Glutamatergic neuron (in vitro differentiated cells): Measurements from ENCODE around the gene EDA. TPM values are rescaled to one million over a fixed set of nuclear protein-coding genes. Genes with fewer than 3 reads are reported as not detected.

Experiments used
- DNase-seq: peaks from one replicate; pipeline ENCODE4 v3.0.0; 2022
- H3K27ac Mint-ChIP-seq: one replicate; pipeline ENCODE4 v1.8.0; 2020; ENCODE audit warnings: mild to moderate bottlenecking, mixed read lengths, inconsistent platforms; ENCODE audit not compliant: unreplicated experiment
- H3K27me3 Mint-ChIP-seq: one replicate; pipeline ENCODE4 v1.8.0; 2020; ENCODE audit warnings: mild to moderate bottlenecking, moderate library complexity, mixed read lengths, inconsistent platforms; ENCODE audit not compliant: unreplicated experiment
- H3K36me3 Mint-ChIP-seq: one replicate; pipeline ENCODE4 v1.8.0; 2020; ENCODE audit warnings: mild to moderate bottlenecking, mixed read lengths, inconsistent platforms; ENCODE audit not compliant: unreplicated experiment
- H3K4me1 Mint-ChIP-seq: one replicate; pipeline ENCODE4 v1.8.0; 2020; ENCODE audit warnings: mild to moderate bottlenecking, low read depth, mixed read lengths, inconsistent platforms; ENCODE audit not compliant: unreplicated experiment
- H3K4me3 Mint-ChIP-seq: one replicate; pipeline ENCODE4 v1.8.0; 2020; ENCODE audit warnings: mild to moderate bottlenecking, mixed read lengths, inconsistent platforms; ENCODE audit not compliant: unreplicated experiment
- H3K9me3 Mint-ChIP-seq: one replicate; pipeline ENCODE4 v1.8.0; 2020; ENCODE audit warnings: mild to moderate bottlenecking, moderate library complexity, mixed read lengths, inconsistent platforms; ENCODE audit not compliant: unreplicated experiment
- total RNA-seq: library from RNA; stranded (reverse); fragmentation: NEBNext Ultra II Directional; extraction: Animal tissue kit (Norgen Biotek cat#: 25700); gene quantifications from one replicate; pipeline ENCODE4 v1.2.1, GENCODE V29; 2021; ENCODE audit not compliant: unreplicated experiment
- TF ChIP-seq, protein P1 (sequence below): fragments of 200-600 bp; sonication (generic); IDR thresholded peaks from one replicate; pipeline ENCODE4 v1.5.0; 2021; ENCODE audit not compliant: partially characterized antibody, unreplicated experiment

Gene EDA
- total RNA-seq, 1 donor from 2014 or later = 1.7 TPM

DNA sequence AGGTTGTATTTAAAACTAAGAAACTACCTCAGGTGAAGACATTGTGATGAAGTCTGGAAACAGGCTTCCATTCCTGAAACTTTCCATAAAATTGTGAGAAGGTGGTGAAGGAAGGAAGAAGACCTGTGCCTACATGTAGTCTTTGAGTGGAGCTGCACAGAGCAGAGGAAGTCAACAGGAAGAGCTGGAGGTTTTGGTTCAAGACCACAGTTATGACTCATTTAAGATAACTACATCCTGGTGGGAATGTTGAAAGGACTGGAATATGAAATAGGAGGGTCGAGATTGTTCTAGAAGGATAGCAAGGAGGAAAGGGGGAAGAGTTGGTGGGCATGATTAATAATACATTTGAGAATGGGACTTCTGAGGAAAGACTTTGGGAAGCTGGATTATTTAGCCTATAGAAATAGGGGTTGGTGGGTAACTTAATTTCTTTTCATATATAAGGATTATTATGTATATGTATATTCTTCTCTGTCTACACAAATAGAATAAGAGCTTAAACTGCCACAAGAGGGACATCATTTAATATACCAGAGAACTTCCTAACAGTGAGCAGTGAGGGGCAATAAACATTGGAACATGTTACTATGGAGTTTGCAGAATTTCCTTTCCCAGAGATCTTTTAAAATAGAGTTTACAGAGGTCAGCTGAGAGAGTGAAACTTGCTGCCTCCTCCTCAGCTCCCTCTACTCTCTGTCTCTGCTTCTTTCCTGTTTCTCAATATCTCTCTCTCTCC is 410.4 kb downstream of the EDA start:
- TF ChIP-seq, protein P1, sequence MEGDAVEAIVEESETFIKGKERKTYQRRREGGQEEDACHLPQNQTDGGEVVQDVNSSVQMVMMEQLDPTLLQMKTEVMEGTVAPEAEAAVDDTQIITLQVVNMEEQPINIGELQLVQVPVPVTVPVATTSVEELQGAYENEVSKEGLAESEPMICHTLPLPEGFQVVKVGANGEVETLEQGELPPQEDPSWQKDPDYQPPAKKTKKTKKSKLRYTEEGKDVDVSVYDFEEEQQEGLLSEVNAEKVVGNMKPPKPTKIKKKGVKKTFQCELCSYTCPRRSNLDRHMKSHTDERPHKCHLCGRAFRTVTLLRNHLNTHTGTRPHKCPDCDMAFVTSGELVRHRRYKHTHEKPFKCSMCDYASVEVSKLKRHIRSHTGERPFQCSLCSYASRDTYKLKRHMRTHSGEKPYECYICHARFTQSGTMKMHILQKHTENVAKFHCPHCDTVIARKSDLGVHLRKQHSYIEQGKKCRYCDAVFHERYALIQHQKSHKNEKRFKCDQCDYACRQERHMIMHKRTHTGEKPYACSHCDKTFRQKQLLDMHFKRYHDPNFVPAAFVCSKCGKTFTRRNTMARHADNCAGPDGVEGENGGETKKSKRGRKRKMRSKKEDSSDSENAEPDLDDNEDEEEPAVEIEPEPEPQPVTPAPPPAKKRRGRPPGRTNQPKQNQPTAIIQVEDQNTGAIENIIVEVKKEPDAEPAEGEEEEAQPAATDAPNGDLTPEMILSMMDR = no peak
- H3K4me1 Mint-ChIP-seq = peaks cover 8% of the 10 kb centered on the region
- H3K4me3 Mint-ChIP-seq = no peak overlapping the region
- DNase-seq = no peak
- H3K27me3 Mint-ChIP-seq = no peaks in the 10 kb centered on the region
- H3K27ac Mint-ChIP-seq = no peak overlapping the region
- H3K9me3 Mint-ChIP-seq = no peaks in the 10 kb centered on the region
- no peaks in the 10 kb centered on the region for H3K36me3 Mint-ChIP-seq

DNA sequence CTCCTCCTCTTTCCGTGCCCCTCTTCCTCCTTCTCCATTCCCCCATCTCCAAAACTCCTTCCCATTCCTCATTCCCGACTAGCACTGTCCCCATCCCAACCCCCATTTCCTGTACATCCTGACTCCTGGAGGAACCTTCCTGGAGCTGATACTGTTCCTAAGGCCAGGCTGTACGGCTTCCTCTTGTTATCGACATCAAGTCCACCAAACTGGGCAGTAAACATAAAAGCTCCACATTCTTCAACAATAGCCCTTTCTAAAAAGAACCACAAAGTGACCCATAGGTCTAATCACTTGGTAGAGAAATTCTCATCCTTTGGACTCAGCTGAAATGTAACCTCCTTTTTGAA is 410.9 kb downstream of the EDA start:
- TF ChIP-seq, protein P1 = no peak
- Mint-ChIP-seq H3K9me3 (no peaks in the 10 kb centered on the region), H3K4me3 (no peak overlapping the region), H3K4me1 (peaks cover 9% of the 10 kb centered on the region), H3K27ac (no peak overlapping the region), H3K36me3 (no peaks in the 10 kb centered on the region), H3K27me3 (no peaks in the 10 kb centered on the region)
- DNase-seq = no peak

DNA sequence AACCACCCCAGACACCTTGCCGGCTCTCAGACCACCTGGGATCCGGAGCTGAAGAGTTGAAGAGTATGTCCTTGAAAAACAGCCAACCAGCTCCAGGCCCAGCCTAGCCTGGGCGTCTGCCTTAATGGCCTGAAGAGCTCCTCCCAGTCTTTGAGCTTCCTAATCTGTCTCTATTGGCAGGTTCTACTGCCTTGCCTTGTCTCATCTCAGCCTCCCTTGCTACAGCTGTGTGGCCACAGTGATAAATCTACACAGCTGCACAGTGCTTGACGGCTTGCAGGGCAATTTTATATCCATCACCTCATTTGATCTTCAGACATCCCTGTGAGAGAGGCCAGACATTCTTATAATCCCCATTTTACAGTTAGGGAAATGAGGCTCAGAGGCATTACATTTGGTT is 413.9 kb downstream of the EDA start:
- H3K27me3 Mint-ChIP-seq = peaks cover 1% of the 10 kb centered on the region
- TF ChIP-seq, protein P1 = no peak
- no peaks in the 10 kb centered on the region for H3K36me3 Mint-ChIP-seq
- peaks cover 11% of the 10 kb centered on the region for H3K4me1 Mint-ChIP-seq
- no peak overlapping the region for H3K27ac Mint-ChIP-seq
- H3K9me3 Mint-ChIP-seq = no peaks in the 10 kb centered on the region
- no peak overlapping the region for H3K4me3 Mint-ChIP-seq
- DNase-seq = no peak

DNA sequence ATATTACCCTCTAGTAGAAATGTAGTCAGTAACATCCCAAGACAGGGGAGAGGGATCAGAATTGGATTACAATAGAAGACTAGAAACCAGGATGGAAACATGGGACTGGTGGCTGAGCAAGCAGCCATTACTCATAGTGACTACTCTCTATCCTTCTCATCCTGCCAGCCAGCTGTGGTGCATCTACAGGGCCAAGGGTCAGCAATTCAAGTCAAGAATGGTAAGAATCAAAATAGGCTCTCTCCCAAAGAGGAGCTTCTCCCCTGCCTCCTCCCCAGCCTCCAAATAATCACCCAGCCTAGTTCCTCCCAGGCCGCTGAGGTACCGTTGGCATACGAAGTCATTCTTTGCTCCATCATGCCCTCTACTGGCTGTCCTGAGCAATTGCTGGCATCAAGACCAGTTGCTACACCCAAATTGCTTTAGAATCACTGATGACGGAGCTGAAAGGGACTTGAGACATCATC is 414.4 kb downstream of the EDA start:
- peak; percentile 45 for DNase-seq
- TF ChIP-seq, protein P1 = peak; percentile 63
- Mint-ChIP-seq H3K4me1 (peaks cover 11% of the 10 kb centered on the region), H3K36me3 (no peaks in the 10 kb centered on the region), H3K9me3 (no peaks in the 10 kb centered on the region), H3K27ac (no peak overlapping the region), H3K27me3 (peaks cover 1% of the 10 kb centered on the region), H3K4me3 (no peak overlapping the region)

DNA sequence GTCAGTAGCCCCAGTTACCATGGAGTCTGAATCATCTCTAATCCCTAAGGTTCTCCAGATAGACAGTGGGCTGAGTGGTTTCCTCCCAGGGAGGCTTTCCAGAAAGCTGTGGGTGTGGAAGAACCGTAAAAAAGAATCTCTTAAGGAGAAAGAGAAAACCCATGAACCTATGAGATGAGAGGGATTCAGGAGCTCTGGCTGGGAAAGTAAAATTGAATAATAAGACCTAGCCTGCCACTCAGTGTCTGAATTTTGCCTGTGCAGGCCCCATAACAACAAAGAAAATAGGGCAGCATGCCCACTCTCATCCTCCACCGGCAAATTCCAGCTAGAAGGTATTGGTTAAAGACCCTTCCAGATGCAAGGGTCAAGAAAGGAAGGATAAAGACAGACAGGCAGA is 416.9 kb downstream of the EDA start:
- Mint-ChIP-seq H3K27ac (no peak overlapping the region), H3K27me3 (peaks cover 1% of the 10 kb centered on the region), H3K4me1 (peaks cover 11% of the 10 kb centered on the region), H3K9me3 (no peaks in the 10 kb centered on the region), H3K4me3 (no peak overlapping the region), H3K36me3 (no peaks in the 10 kb centered on the region)
- TF ChIP-seq, protein P1 = no peak
- no peak for DNase-seq
